GM18498 (cell line): Measurements from ENCODE around the gene SKA2.
"Not testable (repeated sequence)": the region's sequence is repeated elsewhere in the genome, so short reads cannot be mapped to it uniquely, and the experiment has no call there.

Experiments used
- ATAC-seq: cut with Tn5 transposase; IDR thresholded peaks from one replicate; pipeline ENCODE4 v1.9.1; 2021; ENCODE audit warnings: mild to moderate bottlenecking, moderate library complexity; ENCODE audit not compliant: unreplicated experiment

The SKA2 gene

GRCh38 chr17:59105852-59106462 is 49.0 kb downstream of the SKA2 start:
- ATAC-seq = peak; percentile 32

- ATAC-seq = no peak
These were observed 53.8 kb downstream of the SKA2 start for GRCh38 chr17:59101178-59101577.

GRCh38 chr17:59097876-59098275 is 57.1 kb downstream of the SKA2 start:
- no peak for ATAC-seq

- no peak for ATAC-seq
These were observed 60.0 kb downstream of the SKA2 start for GRCh38 chr17:59094861-59095530.

- ATAC-seq = no peak
These were observed 61.2 kb downstream of the SKA2 start for GRCh38 chr17:59093702-59094231.

GRCh38 chr17:59093145-59093701 is 61.8 kb downstream of the SKA2 start:
- ATAC-seq = no peak

GRCh38 chr17:59090593-59090992 is 64.4 kb downstream of the SKA2 start:
- not testable (repeated sequence) for ATAC-seq

- no peak for ATAC-seq
These were observed 70.8 kb downstream of the SKA2 start for GRCh38 chr17:59084154-59084553.

DNA sequence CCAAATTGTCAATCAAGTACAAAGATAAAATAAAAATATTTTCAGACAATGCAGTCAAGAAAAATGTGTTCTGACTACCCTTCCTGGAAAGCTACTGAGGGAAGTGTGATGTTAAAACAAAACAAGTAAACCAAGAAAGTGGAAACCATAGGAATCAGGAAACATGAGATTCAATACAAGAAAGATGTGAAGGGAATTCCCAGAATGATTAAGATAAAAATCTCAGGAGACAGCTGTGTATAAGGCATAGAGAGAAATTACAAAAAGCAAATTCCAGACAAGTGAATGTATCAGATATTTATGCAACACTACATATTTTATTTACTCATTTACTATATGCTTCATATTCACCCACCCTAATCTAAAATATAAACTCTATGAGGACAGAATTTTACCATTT is 80.5 kb downstream of the SKA2 start:
- ATAC-seq = no peak

DNA sequence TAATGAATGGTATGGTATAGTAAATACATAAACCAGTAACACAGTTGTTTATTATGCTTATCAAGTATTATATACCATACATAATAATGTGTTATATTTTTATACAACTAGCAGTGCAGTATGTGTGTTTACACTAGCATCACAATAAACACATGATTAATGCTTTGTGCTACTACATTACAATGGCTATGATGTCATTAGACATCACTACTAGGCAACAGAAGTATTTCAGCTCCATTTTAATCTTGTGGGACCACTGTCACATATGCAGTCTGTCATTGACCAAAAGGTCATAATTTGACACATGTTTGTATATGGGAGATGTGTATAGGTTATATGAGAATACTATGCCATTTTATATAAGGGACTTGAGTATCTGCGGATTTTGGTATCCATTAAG is 81.0 kb downstream of the SKA2 start:
- no peak for ATAC-seq

- no peak for ATAC-seq
These were observed 85.1 kb downstream of the SKA2 start for GRCh38 chr17:59069856-59070255.

- no peak for ATAC-seq
These were observed 87.2 kb downstream of the SKA2 start for GRCh38 chr17:59067756-59068155.

GRCh38 chr17:59067340-59067739 is 87.6 kb downstream of the SKA2 start:
- no peak for ATAC-seq

DNA sequence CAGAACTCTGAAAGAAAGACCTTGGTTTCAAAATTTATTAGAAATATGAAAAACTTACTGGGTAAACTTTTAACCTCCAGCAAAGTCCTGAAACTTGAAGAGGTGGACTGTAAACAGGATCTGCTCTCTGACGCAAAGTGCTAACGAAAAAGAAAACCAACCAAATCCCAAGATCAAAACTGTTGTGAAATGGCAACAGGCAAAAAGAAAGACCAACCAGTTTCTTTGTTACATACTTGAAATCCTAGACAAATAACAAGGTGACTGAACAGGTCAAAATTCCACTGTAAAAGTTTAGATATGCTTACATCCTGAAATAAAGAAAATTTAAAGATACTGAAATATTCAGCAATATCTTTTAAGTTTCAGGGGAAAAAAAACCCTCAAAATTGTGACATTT is 92.5 kb downstream of the SKA2 start:
- ATAC-seq = no peak
